Stimulated activated memory B cell treated with anti-CD40 and anti-IgM and Interleukin-4, amounts not matched to agents 10 μg/mL and 1 μg/mL and 100 μg/mL, for 72 hours (primary cell): ENCODE data around the gene NLRP1.

Source experiments
- ATAC-seq: fragments of 150-1000 bp; cut with Tn5 transposase; 2 replicates; pipeline ENCODE4 v1.10.0; 2021
- H3K27ac Mint-ChIP-seq: one replicate; pipeline ENCODE4 v1.8.0; 2022; ENCODE audit warnings: mild to moderate bottlenecking, mixed read lengths
- H3K27me3 Mint-ChIP-seq: one replicate; pipeline ENCODE4 v1.8.0; 2022; ENCODE audit warnings: mixed read lengths
- H3K36me3 Mint-ChIP-seq: one replicate; pipeline ENCODE4 v1.8.0; 2022; ENCODE audit warnings: mixed read lengths
- H3K4me1 Mint-ChIP-seq: one replicate; pipeline ENCODE4 v1.8.0; 2022; ENCODE audit warnings: mixed read lengths
- H3K4me3 Mint-ChIP-seq: one replicate; pipeline ENCODE4 v1.8.0; 2022; ENCODE audit warnings: mild to moderate bottlenecking, moderate library complexity, mixed read lengths
- H3K9me3 Mint-ChIP-seq: one replicate; pipeline ENCODE4 v1.8.0; 2022; ENCODE audit warnings: mixed read lengths

Gene NLRP1

DNA sequence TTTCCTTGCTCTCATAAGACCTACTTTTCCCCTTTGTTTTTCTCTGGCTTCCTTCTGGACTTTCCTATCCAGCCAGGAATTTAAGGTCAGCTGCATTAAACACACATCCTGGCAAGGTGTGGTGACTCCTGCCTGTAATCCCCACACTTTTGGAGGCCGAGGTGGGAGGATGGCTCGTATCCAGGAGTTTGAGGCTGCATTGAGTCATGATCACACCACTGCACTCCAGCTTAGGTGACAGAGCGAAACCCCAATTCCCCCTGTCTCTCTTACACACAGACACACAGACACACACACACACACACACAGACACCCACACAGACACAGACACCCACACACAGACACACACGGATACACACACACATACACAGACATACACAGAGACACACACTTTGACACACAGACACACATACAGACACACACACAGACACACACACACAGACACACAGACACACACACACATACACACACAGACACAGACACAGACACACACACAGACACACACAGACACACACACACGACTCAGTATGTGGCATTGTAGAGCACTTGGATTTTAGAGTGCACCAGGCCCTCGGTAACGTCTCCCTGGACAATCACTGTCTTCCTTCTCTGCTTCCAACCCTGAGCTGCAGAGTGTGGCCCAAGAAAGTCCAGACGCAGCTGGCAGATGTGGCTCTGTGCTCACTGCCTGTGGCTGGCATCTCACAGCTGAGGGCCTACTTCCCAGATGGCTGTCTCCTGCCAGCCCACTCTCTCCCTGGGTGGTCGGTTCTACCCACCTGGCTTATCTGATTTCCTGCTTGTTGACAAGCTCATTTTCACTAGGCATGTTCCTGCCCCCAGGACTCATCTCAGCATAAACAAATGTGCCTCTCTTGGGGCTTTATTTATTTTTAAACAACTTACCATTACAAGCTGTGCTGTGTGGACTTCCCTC lies 39.0 kb downstream of the NLRP1 start:
- Mint-ChIP-seq H3K9me3 (no peaks in the 10 kb centered on the region), H3K36me3 (peaks cover 68% of the 10 kb centered on the region), H3K4me1 (no peaks in the 10 kb centered on the region), H3K27ac (no peak overlapping the region), H3K27me3 (no peaks in the 10 kb centered on the region), H3K4me3 (no peak overlapping the region)
- no peak for ATAC-seq

DNA sequence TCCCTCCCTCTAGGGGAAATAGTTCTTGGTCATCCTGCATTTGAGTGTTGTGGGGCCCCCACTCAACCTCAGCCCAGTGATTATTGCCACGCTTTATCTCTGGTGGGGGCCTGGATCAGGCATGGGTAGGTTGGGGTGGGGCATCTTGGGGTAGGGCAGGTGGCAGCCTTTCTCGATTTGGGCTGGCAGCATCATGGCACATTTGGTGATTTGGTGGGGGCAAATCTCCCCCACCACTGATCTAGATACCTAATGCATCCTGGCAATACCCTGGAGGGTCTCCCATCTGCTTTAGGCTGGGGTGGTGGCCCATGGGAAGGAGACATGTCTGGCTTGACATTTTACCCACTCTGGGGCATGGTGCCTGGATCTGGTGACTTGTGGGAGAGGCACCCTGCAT lies 40.2 kb downstream of the NLRP1 start:
- Mint-ChIP-seq H3K4me3 (no peak overlapping the region), H3K4me1 (no peaks in the 10 kb centered on the region), H3K36me3 (peaks cover 80% of the 10 kb centered on the region), H3K9me3 (no peaks in the 10 kb centered on the region), H3K27ac (no peak overlapping the region), H3K27me3 (no peaks in the 10 kb centered on the region)
- no peak for ATAC-seq

DNA sequence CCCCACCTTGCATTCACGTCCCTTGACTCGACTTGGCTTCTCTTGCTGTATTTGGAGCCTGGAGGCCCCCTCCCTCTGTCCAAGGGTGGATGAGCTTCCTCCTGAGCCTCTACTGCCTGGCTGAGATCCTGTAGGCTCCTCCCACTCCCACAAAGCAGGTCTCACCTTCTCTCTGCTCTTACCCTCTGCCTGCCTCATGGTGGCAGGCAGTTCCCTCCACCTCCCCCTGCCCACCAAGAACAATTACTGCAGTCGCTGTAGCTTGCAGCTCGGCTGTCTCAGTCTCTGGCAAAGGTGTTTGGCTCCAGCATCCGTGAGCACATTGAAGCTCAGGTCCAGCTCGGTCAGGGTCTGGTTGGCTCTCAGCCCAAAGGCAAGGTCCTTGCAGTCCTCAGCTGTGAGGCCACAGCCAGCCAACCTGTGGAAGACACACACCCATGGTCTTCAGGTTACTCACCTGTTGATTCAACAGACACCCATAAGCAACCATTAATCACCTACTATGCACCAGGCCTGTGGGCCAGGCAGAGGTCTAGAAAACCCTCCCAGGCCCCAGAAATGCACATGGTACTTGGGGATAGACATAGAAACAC lies 42.6 kb downstream of the NLRP1 start:
- Mint-ChIP-seq H3K4me3 (no peak overlapping the region), H3K9me3 (no peaks in the 10 kb centered on the region), H3K4me1 (no peaks in the 10 kb centered on the region), H3K36me3 (peaks cover 75% of the 10 kb centered on the region), H3K27me3 (no peaks in the 10 kb centered on the region), H3K27ac (no peak overlapping the region)
- ATAC-seq: no peak

DNA sequence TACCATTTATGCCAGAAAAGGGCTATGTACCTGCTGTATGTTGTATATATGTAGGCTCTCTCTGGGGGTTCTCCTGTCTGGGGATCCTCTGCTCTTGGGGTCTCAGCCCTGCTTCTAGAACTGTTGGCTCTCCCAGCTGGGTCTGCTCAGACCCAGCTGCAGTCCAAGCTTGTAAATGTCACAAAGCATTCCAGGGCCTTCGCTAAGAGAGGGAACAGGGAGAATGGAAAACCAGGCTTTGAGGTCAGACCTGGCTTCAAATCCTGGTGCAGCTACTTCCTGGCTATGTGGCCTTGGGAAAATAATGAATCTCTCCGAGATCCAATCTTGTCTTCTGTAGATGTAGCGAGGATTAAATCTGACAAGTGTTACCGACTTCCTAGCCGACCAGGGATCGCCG lies 44.0 kb downstream of the NLRP1 start:
- no peak overlapping the region for H3K27ac Mint-ChIP-seq
- no peak for ATAC-seq
- no peak overlapping the region for H3K4me3 Mint-ChIP-seq
- no peaks in the 10 kb centered on the region for H3K27me3 Mint-ChIP-seq
- peaks cover 78% of the 10 kb centered on the region for H3K36me3 Mint-ChIP-seq
- no peaks in the 10 kb centered on the region for H3K9me3 Mint-ChIP-seq
- H3K4me1 Mint-ChIP-seq: no peaks in the 10 kb centered on the region

DNA sequence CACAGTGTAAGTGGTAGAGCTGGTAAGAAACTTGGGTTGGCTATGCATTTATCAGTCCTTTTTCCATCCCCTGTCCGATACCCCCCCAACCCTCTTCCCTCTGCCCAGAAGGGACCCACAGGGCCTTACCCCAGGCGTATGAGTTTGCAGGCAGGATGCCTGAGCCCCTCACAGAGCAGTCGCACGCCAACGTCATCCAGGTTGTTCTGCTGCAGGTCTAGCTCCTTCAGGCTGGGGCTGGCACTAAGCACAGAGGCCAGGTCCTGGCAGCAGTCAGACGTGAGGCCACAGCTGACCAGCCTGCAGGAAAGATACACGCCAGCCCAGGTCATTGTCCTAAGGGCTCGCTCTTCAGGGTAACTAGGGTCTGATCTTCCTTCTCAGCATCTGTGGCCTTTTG lies 45.0 kb downstream of the NLRP1 start:
- H3K4me3 Mint-ChIP-seq: no peak overlapping the region
- H3K27me3 Mint-ChIP-seq: no peaks in the 10 kb centered on the region
- H3K9me3 Mint-ChIP-seq: no peaks in the 10 kb centered on the region
- H3K27ac Mint-ChIP-seq: no peak overlapping the region
- ATAC-seq: no peak
- peaks cover 81% of the 10 kb centered on the region for H3K36me3 Mint-ChIP-seq
- no peaks in the 10 kb centered on the region for H3K4me1 Mint-ChIP-seq

DNA sequence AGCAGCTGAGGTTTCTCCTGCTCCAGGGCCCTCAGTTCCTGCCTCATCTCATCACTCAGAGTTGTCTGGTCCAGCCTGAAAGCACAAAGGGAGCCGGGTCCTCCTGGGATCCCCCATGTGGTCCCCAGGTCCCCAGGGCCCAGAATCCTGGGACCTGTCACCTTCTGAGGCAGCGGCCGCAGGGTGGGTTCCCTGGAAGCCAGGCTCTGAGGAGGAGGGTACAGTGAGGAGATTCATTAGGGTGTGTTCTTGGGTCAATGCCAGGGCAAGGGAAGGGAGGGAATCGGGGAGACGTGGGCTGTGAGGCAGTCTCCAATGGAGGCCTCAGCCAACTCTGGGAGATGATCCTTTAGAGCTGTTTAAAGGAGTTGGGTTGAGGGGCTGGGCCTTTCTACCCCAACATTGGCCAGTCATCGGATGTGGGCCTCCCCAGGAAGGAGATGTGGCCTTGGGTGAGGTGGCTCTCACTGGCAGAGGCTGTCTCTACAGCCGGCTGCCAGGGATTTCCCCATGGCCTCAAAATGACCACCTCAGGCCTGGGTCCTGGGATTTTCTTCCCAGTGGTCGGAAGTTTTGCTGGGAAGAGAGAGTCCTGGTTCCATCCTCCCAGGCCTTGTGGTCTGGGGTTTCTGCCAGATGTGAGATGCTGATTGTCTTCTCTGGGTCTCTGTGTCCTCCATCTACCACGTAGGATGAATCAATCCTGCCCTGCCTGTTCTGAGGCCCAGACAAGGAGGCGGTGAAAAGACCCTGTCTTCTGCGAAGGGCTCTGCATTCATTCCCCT lies 47.3 kb downstream of the NLRP1 start:
- Mint-ChIP-seq H3K27ac (no peak overlapping the region), H3K36me3 (peaks cover 79% of the 10 kb centered on the region), H3K9me3 (no peaks in the 10 kb centered on the region), H3K27me3 (no peaks in the 10 kb centered on the region), H3K4me1 (no peaks in the 10 kb centered on the region), H3K4me3 (no peak overlapping the region)
- no peak for ATAC-seq

DNA sequence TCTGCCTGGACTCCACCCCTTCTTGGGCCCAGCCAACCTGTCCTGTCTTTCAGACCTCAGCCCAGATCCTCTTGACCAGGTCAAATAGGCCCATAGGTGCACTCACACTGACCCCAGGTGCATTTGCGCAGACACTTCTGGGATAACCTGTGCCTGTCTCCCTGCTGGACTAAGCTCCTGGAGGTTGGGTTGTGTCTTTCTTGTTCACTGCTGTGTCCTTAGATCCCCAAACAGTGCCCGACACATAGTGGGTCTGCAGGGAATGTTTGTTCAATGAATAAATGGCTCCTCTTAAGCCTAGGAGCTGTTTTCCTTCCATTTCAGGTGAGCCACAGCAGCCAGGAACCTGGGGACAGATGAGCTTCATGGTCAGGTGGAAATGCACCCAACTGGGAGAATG lies 48.9 kb downstream of the NLRP1 start:
- Mint-ChIP-seq H3K27ac (no peak overlapping the region), H3K4me1 (no peaks in the 10 kb centered on the region), H3K36me3 (peaks cover 82% of the 10 kb centered on the region), H3K9me3 (no peaks in the 10 kb centered on the region), H3K4me3 (no peak overlapping the region), H3K27me3 (no peaks in the 10 kb centered on the region)
- no peak for ATAC-seq

DNA sequence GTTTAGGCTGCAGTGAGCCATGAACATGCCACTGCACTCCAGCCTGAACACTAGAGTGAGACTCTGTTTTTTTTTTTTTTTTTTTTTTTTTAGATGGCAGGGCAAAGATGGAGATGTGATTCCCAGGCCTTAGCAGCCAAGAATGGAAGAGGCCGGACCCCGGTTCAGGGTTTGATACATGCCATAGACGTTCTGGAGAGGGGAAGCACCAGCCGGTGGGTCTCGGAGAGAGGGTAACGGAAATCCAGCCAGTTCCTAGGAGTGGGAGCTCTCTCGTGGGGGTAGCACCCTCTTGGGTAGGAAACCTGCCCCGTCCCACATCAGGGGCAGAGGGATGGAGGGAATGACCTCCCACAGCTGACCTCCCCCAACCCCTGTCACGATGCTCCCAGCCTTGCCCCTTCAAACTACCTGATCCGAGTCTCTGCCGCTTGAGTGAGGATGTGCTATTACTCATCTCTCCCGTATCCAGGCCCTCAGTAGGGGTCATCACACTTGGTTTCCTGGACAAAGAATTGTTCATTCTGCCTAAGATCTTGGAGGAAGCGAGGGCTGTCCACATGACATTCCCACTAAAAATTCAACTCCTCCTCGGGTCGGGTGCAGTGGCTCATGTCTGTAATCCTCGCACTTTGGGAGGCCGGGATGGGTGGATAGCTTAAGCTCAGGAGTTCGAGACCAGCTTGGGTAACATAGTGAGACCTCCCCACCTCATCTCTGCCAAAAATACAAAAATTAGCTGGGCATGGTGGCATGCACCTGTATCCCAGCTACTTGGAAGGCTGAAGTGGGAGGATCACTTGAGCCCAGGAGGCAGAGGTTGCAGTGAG lies 50.6 kb downstream of the NLRP1 start:
- Mint-ChIP-seq H3K9me3 (no peaks in the 10 kb centered on the region), H3K27ac (no peak overlapping the region), H3K27me3 (no peaks in the 10 kb centered on the region), H3K36me3 (peaks cover 84% of the 10 kb centered on the region), H3K4me1 (no peaks in the 10 kb centered on the region), H3K4me3 (no peak overlapping the region)
- no peak for ATAC-seq

DNA sequence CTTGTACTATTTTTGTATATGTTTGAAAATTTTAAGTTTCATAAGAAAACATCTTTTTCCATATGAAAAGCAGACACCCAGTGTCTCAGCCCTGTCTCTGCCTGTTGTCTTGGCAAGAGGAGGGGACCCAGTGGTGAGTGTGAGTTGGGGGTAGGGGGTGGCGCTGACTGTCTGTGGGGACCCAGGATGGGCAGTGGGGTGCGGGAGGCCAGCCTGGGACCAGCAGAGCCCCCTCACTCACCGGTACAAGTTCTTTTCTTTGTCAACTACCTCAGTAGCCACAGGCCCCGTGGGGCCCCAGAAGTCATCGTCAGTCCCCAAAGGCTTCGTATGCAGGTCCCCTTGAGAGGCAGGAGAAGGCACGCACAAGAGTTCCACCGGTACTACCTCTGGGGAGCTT lies 51.7 kb downstream of the NLRP1 start:
- Mint-ChIP-seq H3K36me3 (peaks cover 85% of the 10 kb centered on the region), H3K27ac (no peak overlapping the region)

DNA sequence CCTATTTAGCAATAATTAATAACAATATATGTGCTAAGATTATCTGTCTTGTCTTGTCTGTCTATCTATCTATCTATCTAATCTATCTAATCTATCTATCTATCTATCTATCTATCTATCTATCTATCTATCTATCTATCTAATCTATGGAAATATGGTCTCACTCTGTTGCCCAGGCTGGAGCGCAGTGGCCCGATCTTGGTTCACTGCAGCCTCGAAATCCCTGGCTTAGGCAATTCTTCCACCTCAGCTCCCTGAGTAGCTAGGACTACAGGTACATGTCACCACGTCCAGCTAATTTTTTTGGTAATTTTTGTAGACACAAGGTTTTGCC lies 53.3 kb downstream of the NLRP1 start:
- no peak overlapping the region for H3K4me3 Mint-ChIP-seq
- no peaks in the 10 kb centered on the region for H3K4me1 Mint-ChIP-seq
- no peaks in the 10 kb centered on the region for H3K27me3 Mint-ChIP-seq
- ATAC-seq: no peak
- no peak overlapping the region for H3K27ac Mint-ChIP-seq
- H3K9me3 Mint-ChIP-seq: no peaks in the 10 kb centered on the region
- H3K36me3 Mint-ChIP-seq: peaks cover 79% of the 10 kb centered on the region

More for the DNA sequence above, 51.7 kb downstream of the NLRP1 start:
- Mint-ChIP-seq H3K4me3 (no peak overlapping the region), H3K4me1 (no peaks in the 10 kb centered on the region), H3K9me3 (no peaks in the 10 kb centered on the region), H3K27me3 (no peaks in the 10 kb centered on the region)
- ATAC-seq: no peak

DNA sequence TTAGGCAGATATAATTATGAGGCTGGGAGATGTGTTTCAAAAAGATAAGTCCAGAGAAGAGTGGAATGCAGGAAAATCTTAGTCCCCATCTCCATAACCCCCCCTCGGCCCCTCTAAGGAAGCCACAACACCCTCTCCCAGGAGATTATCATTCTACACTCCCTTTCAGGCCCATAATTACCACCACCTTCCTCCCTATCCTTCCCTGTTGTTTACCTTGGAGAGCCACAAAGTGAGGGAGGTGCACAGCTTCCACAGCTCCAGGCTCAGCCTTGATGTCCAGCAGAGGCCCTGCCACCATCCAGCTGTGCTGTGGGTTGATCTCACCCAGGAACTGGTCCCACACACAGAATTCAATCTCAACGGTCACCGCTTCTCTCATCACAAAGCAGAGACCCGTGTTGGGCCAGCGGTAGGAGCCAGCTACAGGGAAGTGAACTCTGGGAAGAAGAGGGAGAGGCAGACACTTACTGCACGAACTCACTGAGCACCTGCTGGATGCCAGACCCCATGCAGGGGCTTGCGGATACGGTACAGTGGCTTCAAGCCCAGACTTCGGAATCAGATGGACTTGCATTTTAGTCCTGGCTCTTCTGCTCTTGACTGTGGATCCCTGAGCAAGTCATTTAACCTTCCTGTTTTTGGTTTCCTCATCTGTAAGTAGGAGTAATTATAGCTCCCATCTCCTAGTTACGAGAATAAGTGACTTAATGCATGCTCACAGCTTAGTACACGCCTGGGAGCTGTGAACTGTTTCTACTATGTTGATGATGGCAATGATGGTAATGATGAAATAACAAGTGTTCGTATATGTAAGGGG lies 53.8 kb downstream of the NLRP1 start:
- H3K4me3 Mint-ChIP-seq: no peak overlapping the region
- no peaks in the 10 kb centered on the region for H3K9me3 Mint-ChIP-seq
- peak overlapping the region; percentile 12 for H3K27ac Mint-ChIP-seq
- no peaks in the 10 kb centered on the region for H3K4me1 Mint-ChIP-seq
- no peak for ATAC-seq
- peaks cover 74% of the 10 kb centered on the region for H3K36me3 Mint-ChIP-seq
- no peaks in the 10 kb centered on the region for H3K27me3 Mint-ChIP-seq

DNA sequence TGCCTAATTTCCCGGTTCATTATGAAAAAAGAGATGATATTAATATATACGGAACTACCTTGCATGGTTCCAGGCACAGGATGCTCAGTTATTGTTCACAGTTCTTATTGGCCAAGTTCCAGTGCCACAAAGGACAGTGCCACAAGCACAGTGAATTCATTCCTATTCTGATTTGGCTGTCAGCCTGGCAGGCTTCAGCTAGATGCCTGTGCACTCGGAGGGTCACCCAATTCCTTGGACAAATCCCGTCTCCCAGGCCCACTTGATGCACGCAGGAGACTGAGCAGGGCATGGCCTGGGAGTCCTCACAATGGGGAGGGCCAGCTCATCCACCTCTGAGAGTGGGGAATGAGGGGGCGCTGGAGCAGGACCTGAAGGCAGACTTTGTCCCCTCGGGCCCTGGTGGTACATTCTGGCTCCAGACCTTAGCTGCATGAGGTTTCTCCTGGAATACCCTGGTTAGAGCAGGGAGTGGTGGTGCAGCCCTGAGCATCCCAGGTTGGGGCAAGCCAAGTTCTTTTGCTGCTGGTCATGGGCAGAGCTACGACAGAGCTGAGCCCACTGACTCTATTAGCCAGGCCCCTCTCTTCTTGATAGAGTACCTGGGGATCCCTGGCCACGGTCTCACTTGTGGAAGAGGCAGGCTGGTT lies 56.6 kb downstream of the NLRP1 start:
- Mint-ChIP-seq H3K36me3 (peaks cover 78% of the 10 kb centered on the region), H3K4me3 (no peak overlapping the region), H3K9me3 (no peaks in the 10 kb centered on the region), H3K27ac (no peak overlapping the region), H3K27me3 (no peaks in the 10 kb centered on the region), H3K4me1 (no peaks in the 10 kb centered on the region)
- no peak for ATAC-seq

DNA sequence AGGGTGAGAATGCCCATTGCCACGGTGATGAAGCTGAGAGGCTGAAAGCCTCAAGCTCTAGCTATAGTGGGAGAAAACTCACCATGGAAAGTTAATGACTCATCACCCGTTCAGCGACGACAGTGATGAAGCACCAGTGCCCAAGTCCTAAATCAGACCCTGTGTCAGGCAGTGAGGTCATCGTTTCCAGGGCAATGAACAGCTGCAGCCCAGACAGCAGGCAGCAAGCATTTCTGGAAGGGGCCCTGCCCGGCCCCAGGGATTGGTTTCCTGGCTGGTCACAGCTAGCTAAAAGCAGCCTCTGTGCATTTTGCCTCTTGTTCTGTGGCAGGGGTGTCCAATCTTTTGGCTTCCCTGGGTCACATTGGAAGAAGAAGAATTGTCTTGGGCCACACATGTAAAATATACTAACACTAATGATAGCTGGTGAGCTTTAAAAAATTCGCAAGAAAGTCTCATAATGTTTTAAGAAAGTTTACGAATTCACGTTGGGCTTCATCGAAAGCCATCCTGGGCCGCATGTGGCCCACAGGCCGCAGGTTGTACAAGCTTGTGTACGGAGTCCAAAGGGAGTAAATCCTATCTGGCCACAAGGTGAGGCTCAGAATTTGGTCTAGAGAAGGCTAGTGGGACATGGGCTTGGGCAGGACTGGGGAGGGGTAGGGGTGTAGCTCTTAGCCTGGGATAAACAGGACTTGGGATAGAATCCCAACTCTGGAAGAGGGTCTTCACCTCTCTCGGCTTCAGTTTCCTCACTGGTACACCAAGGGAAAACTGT lies 57.3 kb downstream of the NLRP1 start:
- Mint-ChIP-seq H3K36me3 (peaks cover 73% of the 10 kb centered on the region), H3K4me3 (no peak overlapping the region), H3K27me3 (no peaks in the 10 kb centered on the region), H3K4me1 (no peaks in the 10 kb centered on the region), H3K9me3 (no peaks in the 10 kb centered on the region), H3K27ac (peak overlapping the region; percentile 55)
- peak; percentile 78 for ATAC-seq
